ENCODE data around the gene MYL10. TPM values are rescaled to one million over a fixed set of nuclear protein-coding genes. Genes with fewer than 3 reads are reported as not detected.

Gene MYL10
- total RNA-seq, 4 donors from 2014 or later = 6.3 TPM; not detected in 3

GRCh38 chr7:101632641-101633040 lies 3.5 kb upstream of the MYL10 start:
- no peaks in the 10 kb centered on the region for H3K27me3 ChIP-seq
- TF ChIP-seq, protein P1, sequence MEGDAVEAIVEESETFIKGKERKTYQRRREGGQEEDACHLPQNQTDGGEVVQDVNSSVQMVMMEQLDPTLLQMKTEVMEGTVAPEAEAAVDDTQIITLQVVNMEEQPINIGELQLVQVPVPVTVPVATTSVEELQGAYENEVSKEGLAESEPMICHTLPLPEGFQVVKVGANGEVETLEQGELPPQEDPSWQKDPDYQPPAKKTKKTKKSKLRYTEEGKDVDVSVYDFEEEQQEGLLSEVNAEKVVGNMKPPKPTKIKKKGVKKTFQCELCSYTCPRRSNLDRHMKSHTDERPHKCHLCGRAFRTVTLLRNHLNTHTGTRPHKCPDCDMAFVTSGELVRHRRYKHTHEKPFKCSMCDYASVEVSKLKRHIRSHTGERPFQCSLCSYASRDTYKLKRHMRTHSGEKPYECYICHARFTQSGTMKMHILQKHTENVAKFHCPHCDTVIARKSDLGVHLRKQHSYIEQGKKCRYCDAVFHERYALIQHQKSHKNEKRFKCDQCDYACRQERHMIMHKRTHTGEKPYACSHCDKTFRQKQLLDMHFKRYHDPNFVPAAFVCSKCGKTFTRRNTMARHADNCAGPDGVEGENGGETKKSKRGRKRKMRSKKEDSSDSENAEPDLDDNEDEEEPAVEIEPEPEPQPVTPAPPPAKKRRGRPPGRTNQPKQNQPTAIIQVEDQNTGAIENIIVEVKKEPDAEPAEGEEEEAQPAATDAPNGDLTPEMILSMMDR (IDR thresholded peaks at IDR 0.05 in 4 of 5, conservative IDR thresholded peaks at IDR 0.05 in 1 of 5) = no peak
- TF ChIP-seq POLR2A (IDR thresholded peaks at IDR 0.05) = no peak
- H3K9me3 ChIP-seq = no peaks in the 10 kb centered on the region
- H3K36me3 ChIP-seq = no peaks in the 10 kb centered on the region
- intact Hi-C loops (cut with DNase I; ENCODE audit: low total_unique reads) (loop anchor here (1.0 kb wide), 1 partner anchor 39 kb away; no protein-coding TSS in a partner anchor), in situ Hi-C loops (cut with MboI; ENCODE audit: low sequenced_read_pairs in 4 of 4) (no loop called here)
- peak overlapping the region in 2 of 4 donors; percentile 64 to 85 for H3K27ac ChIP-seq
- H3K4me1 ChIP-seq = peaks cover 7 to 37% of the 10 kb centered on the region in 2 donors
- H3K4me3 ChIP-seq = no peak overlapping the region
- DNase-seq = no peak
- no peak for ATAC-seq

DNA sequence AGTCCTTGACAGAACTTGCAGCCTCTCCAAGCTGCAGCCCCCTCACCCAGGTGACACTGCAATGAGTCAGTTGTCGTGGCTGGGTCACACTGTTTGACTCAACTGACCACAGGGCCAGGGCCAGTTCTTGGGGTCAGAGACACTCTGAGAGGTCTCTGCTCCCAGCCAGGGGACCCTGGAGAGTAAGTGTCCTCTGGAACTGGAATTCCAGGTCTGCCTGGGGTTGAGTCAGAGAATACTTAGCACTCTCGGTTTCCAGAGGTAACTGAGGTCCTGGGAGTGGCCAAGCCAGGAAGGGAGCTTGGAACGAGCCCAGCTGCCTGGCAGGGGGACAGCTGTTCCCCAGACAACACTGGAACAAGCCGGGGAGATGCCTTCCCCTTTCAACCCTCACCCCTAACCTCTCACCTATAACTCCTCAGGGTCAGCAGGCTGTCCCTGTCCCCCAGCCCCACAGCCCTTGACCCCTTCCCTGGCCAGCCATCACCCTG lies 2.2 kb upstream of the MYL10 start:
- in situ Hi-C loops (cut with MboI; ENCODE audit: low sequenced_read_pairs in 4 of 4) = no loop called here
- peaks cover 7 to 37% of the 10 kb centered on the region in 2 donors for H3K4me1 ChIP-seq
- H3K4me3 ChIP-seq = no peak overlapping the region
- TF ChIP-seq, protein P1 (IDR thresholded peaks at IDR 0.05 in 4 of 5, conservative IDR thresholded peaks at IDR 0.05 in 1 of 5) = no peak
- TF ChIP-seq POLR2A (IDR thresholded peaks at IDR 0.05) = no peak
- peak overlapping the region in 1 of 4 donors; percentile 31 for H3K27ac ChIP-seq
- DNase-seq = no peak
- H3K27me3 ChIP-seq = no peaks in the 10 kb centered on the region
- intact Hi-C loops (cut with DNase I; ENCODE audit: low total_unique reads) = no loop called here
- no peak for ATAC-seq
- no peaks in the 10 kb centered on the region for H3K9me3 ChIP-seq
- no peaks in the 10 kb centered on the region for H3K36me3 ChIP-seq

DNA sequence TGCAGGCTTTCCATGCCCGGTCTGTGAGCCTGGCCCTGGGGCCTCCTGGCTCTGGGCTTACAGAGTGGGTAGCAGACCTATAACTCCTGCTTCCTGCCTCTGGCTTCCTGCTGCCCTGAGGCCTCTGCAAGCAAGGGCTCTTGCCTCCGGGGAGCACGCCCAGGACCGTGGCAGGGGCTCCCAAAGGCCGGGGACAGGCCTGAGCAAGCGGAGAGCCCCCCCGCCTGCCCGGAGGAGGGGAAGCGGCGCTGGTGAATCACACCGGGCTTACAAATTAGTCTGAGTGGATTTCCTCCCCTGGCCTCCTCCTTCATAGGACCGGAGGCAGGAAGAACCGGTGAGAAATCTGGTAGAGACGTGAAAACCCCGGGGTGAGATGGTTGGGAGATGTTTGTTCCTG lies 1.5 kb upstream of the MYL10 start:
- intact Hi-C loops (cut with DNase I; ENCODE audit: low total_unique reads) = no loop called here
- TF ChIP-seq, protein P1 (IDR thresholded peaks at IDR 0.05 in 4 of 5, conservative IDR thresholded peaks at IDR 0.05 in 1 of 5) = no peak
- TF ChIP-seq POLR2A (IDR thresholded peaks at IDR 0.05) = no peak

DNA sequence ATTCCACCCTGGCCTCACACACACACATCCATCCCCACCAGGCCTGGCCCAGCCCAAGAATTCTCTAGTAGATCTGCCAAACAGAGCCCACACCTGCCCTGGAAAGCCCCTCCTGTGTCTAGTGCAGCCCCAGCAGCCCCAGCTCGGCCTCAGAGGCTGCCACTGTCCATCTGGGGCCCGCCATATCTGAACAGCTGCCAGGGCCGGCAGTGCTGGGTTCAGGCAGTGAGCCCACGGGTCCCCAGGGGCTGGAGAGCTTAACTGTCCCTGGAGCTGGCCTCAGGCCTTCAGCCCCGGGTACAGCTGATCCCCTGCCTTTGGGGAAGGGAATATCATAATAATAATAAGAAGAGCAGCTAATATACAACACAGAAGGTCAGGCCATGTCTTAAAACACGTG lies 574 bp downstream of the MYL10 start:
- no peaks in the 10 kb centered on the region for H3K36me3 ChIP-seq
- DNase-seq (peak in 1 of 2 donors; percentile 32), ATAC-seq (no peak)
- H3K4me1 ChIP-seq = peaks cover 3 to 32% of the 10 kb centered on the region in 2 donors
- H3K27ac ChIP-seq = no peak overlapping the region
- intact Hi-C loops (cut with DNase I; ENCODE audit: low total_unique reads) = no loop called here
- no peak for TF ChIP-seq POLR2A (IDR thresholded peaks at IDR 0.05)
- TF ChIP-seq, protein P1 (IDR thresholded peaks at IDR 0.05 in 4 of 5, conservative IDR thresholded peaks at IDR 0.05 in 1 of 5) = no peak
- no peak overlapping the region for H3K4me3 ChIP-seq
- H3K9me3 ChIP-seq = no peaks in the 10 kb centered on the region
- H3K27me3 ChIP-seq = no peaks in the 10 kb centered on the region
- in situ Hi-C loops (cut with MboI; ENCODE audit: low sequenced_read_pairs in 4 of 4) = no loop called here

More for the DNA sequence above, 1.5 kb upstream of the MYL10 start:
- ATAC-seq (no peak), DNase-seq (no peak)
- Histone ChIP-seq H3K36me3 (no peaks in the 10 kb centered on the region), H3K4me1 (peaks cover 5 to 37% of the 10 kb centered on the region in 2 donors), H3K4me3 (no peak overlapping the region), H3K27ac (no peak overlapping the region), H3K9me3 (no peaks in the 10 kb centered on the region), H3K27me3 (no peaks in the 10 kb centered on the region)
- in situ Hi-C loops (cut with MboI; ENCODE audit: low sequenced_read_pairs in 4 of 4) = no loop called here

- in situ Hi-C loops (cut with MboI; ENCODE audit: low sequenced_read_pairs in 4 of 4) = no loop called here
- intact Hi-C loops (cut with DNase I; ENCODE audit: low total_unique reads) = no loop called here
- DNase-seq (no peak), ATAC-seq (no peak)
- TF ChIP-seq, protein P1 (IDR thresholded peaks at IDR 0.05 in 4 of 5, conservative IDR thresholded peaks at IDR 0.05 in 1 of 5) = no peak
- no peak for TF ChIP-seq POLR2A (IDR thresholded peaks at IDR 0.05)
- H3K4me3 ChIP-seq = no peak overlapping the region
- no peaks in the 10 kb centered on the region for H3K27me3 ChIP-seq
- no peaks in the 10 kb centered on the region for H3K36me3 ChIP-seq
- no peak overlapping the region for H3K27ac ChIP-seq
- H3K4me1 ChIP-seq = peaks cover 0 to 27% of the 10 kb centered on the region in 2 donors
- no peaks in the 10 kb centered on the region for H3K9me3 ChIP-seq
Measured at GRCh38 chr7:101626758-101627157, 2.3 kb downstream of the MYL10 start.
